GM12864 (cell line): ENCODE data around the gene WNT11.

ENCODE experiments used
- DNase-seq: peaks from one replicate; pipeline ENCODE4 v3.0.0-alpha.2; 2011; ENCODE audit warnings: low read depth
- H3K4me3 ChIP-seq: 2 replicates; pipeline ENCODE4 v1.5.1; 2011; ENCODE audit warnings: mild to moderate bottlenecking, low read depth, low read length, control low read depth
- CTCF ChIP-seq: IDR thresholded peaks from 2 replicates; pipeline ENCODE4 v1.5.1; 2011; ENCODE audit warnings: low read depth, mild to moderate bottlenecking, moderate library complexity, low read length, control low read depth, inconsistent platforms; ENCODE audit errors: missing control alignments

WNT11 gene

GRCh38 chr11:76184551-76184993, 21.7 kb downstream of the WNT11 start:
- no peak for TF ChIP-seq CTCF
- H3K4me3 ChIP-seq, result no peak overlapping the region
- no peak for DNase-seq

- no peak for DNase-seq
- H3K4me3 ChIP-seq, result no peak overlapping the region
- no peak for TF ChIP-seq CTCF
Measured at GRCh38 chr11:76181371-76181770, 24.9 kb downstream of the WNT11 start.

GRCh38 chr11:76179147-76179546, 27.2 kb downstream of the WNT11 start:
- no peak for TF ChIP-seq CTCF
- DNase-seq, result no peak
- H3K4me3 ChIP-seq, result no peak overlapping the region

- no peak overlapping the region for H3K4me3 ChIP-seq
- TF ChIP-seq CTCF, result no peak
- DNase-seq, result no peak
Measured at GRCh38 chr11:76177250-76177686, 29.0 kb downstream of the WNT11 start.

- DNase-seq, result no peak
- TF ChIP-seq CTCF, result no peak
Measured at GRCh38 chr11:76176463-76176862, 29.8 kb downstream of the WNT11 start.

GRCh38 chr11:76175783-76176182, 30.5 kb downstream of the WNT11 start:
- no peak for DNase-seq
- no peak overlapping the region for H3K4me3 ChIP-seq
- no peak for TF ChIP-seq CTCF

More at GRCh38 chr11:76176463-76176862, 29.8 kb downstream of the WNT11 start:
- no peak overlapping the region for H3K4me3 ChIP-seq

- H3K4me3 ChIP-seq, result no peak overlapping the region
- DNase-seq, result no peak
- TF ChIP-seq CTCF, result no peak
Measured at GRCh38 chr11:76174330-76174729, 32.0 kb downstream of the WNT11 start.
